ENCODE measurements around the gene TMEM139.

Gene TMEM139

GRCh38 chr7:143284591-143285469, at the start of gene TMEM139:
TSS of gene TMEM139 (plus strand) at chr7:143284958. CDS start at chr7:143285958, 1,000 bp downstream.
- no peak for DNase-seq

- DNase-seq = no peak
Observed at GRCh38 chr7:143235561-143235960, 49.2 kb upstream of the TMEM139 start.

GRCh38 chr7:143236408-143236990, 48.3 kb upstream of the TMEM139 start:
- no peak for DNase-seq

- DNase-seq = no peak
Observed at GRCh38 chr7:143237366-143237765, 47.4 kb upstream of the TMEM139 start.

GRCh38 chr7:143238289-143238980, 46.3 kb upstream of the TMEM139 start:
- DNase-seq = no peak

GRCh38 chr7:143239813-143240212, 44.9 kb upstream of the TMEM139 start:
- no peak for DNase-seq

GRCh38 chr7:143240291-143241168, 44.2 kb upstream of the TMEM139 start:
- DNase-seq = peak; percentile 84

GRCh38 chr7:143242306-143242705, 42.5 kb upstream of the TMEM139 start:
- no peak for DNase-seq

- no peak for DNase-seq
Observed at GRCh38 chr7:143243111-143243510, 41.6 kb upstream of the TMEM139 start.

- no peak for DNase-seq
Observed at GRCh38 chr7:143243614-143244013, 41.1 kb upstream of the TMEM139 start.

GRCh38 chr7:143244321-143244720, 40.4 kb upstream of the TMEM139 start:
- no peak for DNase-seq

GRCh38 chr7:143245123-143245522, 39.6 kb upstream of the TMEM139 start:
- DNase-seq = no peak

GRCh38 chr7:143247372-143247771, 37.4 kb upstream of the TMEM139 start:
- no peak for DNase-seq

GRCh38 chr7:143248761-143249354, 35.9 kb upstream of the TMEM139 start:
- DNase-seq = no peak

GRCh38 chr7:143250199-143250598, 34.6 kb upstream of the TMEM139 start:
- DNase-seq = no peak

- DNase-seq = peak; percentile 56
Observed at GRCh38 chr7:143250822-143251221, 33.9 kb upstream of the TMEM139 start.

GRCh38 chr7:143252006-143252405, 32.8 kb upstream of the TMEM139 start:
- peak; percentile 55 for DNase-seq

- no peak for DNase-seq
Observed at GRCh38 chr7:143255564-143255963, 29.2 kb upstream of the TMEM139 start.

- DNase-seq = no peak
Observed at GRCh38 chr7:143256325-143256724, 28.4 kb upstream of the TMEM139 start.

- DNase-seq = no peak
Observed at GRCh38 chr7:143256932-143257331, 27.8 kb upstream of the TMEM139 start.

GRCh38 chr7:143257501-143257900, 27.3 kb upstream of the TMEM139 start:
- DNase-seq = no peak

- DNase-seq = peak; percentile 36
Observed at GRCh38 chr7:143258831-143259230, 25.9 kb upstream of the TMEM139 start.
